NCI-H187 treated with DMSO at 0.1 percent for 48 hours (cell line): Measurements from ENCODE around the gene ACADSB.

Experiments used
- DNase-seq: peaks from one replicate; lab custom pipeline; 2025; lab: John Stamatoyannopoulos, UW

The ACADSB gene

GRCh38 chr10:123008355-123009104, at the start of gene ACADSB, which contains the start of gene IKZF5:
Gene ACADSB, plus strand, starts transcription at chr10:123009006. Its CDS starts 24 bp downstream, at chr10:123009030.
Gene IKZF5, minus strand, starts transcription at chr10:123008795. Its CDS starts 10,170 bp downstream, at chr10:122998625.
- DNase-seq = peak; percentile 54

GRCh38 chr10:122962405-122962804, 46.4 kb upstream of the ACADSB start:
- no peak for DNase-seq

- no peak for DNase-seq
Observed at GRCh38 chr10:122966879-122967278, 41.9 kb upstream of the ACADSB start.

DNA sequence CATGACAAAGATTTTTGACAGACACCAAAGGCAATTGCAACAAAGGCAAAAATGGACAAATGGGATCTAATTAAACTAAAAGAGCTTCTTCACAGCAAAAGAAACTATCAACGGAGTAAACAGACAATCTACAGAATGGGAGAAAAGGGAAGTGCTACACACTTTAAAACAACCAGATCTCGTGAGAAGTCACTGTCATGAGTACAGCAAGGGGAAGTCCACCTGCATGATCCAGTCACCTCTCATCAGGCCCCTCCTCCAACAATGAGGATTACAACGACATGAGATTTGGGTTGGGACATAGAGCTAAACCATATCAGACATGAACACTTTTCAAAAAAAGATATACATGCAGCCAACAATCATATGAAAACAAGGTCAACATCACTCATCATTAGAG, 40.1 kb upstream of the ACADSB start:
- no peak for DNase-seq

- no peak for DNase-seq
Observed at GRCh38 chr10:122974023-122974422, 34.8 kb upstream of the ACADSB start.

- DNase-seq = no peak
Observed at GRCh38 chr10:122974543-122975064, 34.2 kb upstream of the ACADSB start.

DNA sequence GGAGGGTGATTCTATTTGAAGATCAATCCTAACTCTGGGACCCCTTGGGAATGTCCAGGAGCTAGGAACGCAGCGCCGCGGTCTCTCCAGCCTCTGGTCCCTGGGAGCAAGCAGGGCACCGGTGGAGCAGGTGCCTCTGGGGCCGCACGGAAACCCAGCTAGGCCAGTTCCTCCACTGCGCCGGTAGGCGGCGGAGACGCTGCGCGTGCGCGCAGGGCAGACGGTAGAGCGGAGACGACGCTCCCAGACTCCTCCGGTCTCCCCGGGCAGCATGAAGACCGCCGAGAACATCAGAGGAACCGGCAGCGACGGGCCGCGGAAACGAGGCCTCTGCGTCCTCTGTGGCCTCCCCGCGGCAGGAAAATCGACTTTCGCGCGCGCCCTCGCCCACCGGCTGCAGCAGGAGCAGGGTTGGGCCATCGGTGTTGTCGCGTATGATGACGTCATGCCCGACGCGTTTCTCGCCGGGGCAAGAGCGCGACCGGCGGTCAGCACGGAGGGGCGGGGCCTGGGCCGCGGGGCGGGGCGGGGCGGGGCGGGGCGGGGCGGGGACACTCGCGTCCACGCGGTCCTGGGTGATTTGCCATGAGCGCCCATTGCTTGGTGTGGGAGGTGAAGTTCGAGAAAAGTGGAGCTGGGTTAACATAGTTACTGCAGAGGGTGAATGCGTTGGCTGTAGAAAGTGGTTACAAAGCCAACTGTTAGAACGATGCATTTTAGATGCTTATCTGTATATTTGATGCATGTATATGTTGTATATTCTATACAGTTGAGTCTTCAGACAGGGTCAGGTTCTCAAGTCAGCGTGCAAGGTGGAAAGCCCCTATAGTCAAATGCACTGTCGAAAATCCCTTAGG, 28.4 kb upstream of the ACADSB start, which contains the start of gene PSTK:
Gene PSTK, plus strand, starts transcription at position 193 of the 857 bp plus-strand sequence. Its CDS starts 79 bp downstream, at position 272.
- DNase-seq = peak; percentile 6

GRCh38 chr10:122981066-122981464, 27.7 kb upstream of the ACADSB start:
- DNase-seq = no peak

- no peak for DNase-seq
Observed at GRCh38 chr10:122983898-122984297, 24.9 kb upstream of the ACADSB start.

DNA sequence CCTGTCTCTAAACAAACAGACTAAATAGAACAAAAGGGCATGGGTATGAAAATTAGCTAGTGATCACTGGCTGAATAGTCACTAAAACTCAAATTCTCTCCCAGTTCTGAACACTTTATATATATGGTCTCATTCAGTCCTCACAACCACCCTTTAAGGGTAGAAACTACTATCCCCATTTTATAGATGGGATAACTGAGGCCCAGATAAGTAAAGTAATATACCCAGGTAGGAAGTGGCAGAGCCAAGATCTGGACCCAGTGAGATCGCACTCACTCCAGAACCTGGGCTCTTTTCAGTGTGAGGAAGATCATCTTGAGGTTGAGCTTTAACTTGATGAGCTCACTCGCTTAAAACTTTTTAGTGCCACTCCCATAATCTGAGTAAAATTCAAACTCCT, 24.1 kb upstream of the ACADSB start:
- DNase-seq = no peak

- DNase-seq = no peak
Observed at GRCh38 chr10:122986335-122986734, 22.5 kb upstream of the ACADSB start.

DNA sequence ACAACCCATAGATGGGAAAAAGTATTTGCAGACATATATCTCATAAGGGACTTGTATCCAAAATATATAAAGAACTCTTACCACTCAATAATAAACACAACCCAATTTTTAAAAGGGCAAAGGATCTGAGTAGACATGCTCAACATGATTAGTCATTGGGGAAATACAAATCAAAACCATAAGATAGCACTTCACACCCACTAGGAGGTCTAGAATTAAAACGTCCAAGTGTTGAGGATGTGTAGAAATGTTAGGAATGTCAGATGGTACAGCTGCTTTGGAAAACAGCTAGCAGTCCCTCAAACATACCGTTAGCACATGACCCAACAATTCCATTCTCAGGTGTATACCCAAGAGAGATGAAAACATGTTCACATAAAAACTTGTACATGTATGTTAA, 20.3 kb upstream of the ACADSB start:
- no peak for DNase-seq

DNA sequence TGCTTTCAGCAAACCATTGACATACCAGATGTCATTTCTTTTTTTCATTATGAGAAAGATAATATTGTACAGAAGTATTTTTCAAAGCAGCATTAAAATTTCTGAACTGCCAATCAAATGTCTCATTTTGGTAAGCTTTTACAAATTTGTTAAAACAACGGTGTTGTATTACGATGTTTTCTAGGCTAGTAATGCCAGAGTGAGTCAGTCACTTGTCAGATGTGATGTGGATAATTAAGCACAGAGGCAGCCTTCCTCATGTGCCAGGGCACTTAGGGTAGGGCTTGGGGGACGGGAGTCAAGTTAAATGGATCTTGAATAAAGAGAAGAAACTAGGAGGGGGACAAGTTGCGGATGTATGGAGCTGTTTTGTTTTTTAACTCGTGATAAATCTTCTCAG, 18.5 kb upstream of the ACADSB start:
- no peak for DNase-seq

DNA sequence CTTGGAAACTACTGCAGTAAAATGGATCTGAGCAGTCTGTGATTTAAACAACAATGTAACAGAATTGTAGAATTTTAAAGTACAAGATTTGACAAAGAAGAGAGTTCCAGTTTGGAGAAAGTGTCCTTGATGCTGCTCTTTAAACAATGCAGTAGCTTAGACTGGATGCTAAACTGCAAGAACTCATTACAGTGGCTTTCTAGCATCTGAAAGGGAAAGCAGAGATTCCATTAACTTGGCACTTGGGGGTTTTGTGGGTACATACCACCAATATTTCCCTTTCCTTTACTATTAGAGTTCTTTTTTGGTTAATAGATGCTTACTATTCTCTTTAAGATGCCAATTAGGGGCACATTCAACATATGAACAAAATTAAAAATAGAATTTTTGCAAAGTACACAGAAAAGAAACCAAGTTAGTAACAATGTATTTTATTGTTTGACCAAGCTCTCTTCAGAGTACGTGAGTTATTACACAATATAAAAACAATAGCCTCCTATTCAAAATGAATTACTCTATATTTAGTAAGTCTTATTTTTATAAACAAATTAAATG, 16.7 kb upstream of the ACADSB start:
- no peak for DNase-seq

DNA sequence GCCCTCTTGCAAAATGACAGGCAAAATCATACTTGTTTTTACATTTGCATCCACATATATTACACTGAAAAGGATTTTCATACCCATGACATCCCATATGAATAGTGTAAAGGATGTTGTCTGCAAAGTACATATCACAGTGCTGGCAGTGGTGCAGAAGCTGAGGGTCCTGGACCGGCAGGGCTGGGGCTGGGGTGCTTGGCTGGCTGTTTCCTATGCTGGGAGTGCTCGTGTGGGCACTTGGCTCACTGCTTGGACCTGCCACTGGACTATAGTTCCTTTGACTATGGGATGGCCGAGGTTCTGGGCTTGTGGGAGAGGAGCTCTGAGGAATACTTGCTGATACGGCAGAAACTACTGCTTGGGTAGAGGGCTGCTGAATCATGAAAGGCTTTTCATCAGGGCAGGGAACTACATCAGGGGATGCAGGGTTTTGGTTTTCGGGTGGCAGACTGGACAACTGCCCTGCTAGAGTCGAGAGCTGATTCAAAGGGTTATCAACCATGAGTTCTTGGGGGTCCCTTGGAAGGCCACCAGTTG, 14.9 kb upstream of the ACADSB start:
- no peak for DNase-seq

- no peak for DNase-seq
Observed at GRCh38 chr10:122995936-122996335, 12.9 kb upstream of the ACADSB start.

GRCh38 chr10:122997864-122998263, 10.9 kb upstream of the ACADSB start:
- no peak for DNase-seq

GRCh38 chr10:122998360-122998917, 10.4 kb upstream of the ACADSB start:
- no peak for DNase-seq

DNA sequence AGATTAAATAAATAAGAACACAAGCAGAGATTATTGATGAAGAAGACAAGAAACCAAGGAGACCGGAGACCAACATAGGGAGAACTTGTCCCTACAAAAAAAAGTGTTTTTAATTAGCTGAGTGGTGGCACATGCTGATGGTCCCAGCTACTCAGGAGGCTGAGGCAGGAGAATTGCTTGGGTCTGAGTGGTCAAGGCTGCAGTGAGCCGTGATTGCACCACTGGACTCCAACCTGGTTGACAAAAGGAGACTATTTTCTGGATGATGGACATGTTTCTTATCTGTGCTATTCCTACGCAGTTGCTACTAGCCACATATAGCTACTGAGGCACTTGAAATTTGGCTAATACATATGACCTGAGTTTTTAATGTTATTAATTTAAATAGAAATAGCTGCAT, 9.9 kb upstream of the ACADSB start:
- DNase-seq = no peak

DNA sequence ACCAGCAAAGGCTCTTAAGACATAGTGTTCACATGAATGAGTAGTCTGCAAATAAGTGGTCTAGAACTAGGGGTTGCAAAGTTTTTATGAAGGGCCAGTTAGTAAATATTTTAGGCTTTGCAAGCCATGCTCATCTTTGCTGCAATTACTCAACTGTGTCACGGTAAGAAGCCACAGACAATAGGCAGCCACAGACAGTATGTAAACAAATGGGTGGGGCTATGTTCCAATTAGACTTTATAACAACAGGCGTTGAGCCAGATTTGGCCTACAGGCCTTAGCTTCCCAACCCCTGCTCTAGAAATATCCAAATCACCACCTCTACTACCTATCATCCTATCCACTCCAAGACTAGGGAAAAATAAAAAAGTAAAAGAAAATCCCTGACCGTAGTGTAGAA, 9.5 kb upstream of the ACADSB start:
- no peak for DNase-seq

DNA sequence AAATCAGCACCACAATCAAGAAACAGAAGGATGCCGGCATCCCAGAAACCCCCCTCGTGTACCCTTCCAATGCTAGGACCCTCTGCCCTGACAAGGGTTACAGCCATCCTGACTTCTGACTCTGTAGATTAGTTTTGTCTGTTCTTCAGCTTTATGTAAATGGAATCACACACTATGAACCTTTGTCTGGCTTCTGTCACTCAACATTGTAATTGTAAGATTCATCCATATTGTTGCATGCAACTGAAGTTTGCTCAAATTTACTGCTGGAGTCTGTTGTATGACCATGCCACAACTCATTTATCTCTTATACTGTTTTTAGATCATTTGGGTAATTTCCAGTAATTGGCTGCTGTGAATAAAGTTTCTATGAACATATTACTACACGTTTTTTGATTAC, 8.7 kb upstream of the ACADSB start:
- no peak for DNase-seq

GRCh38 chr10:123001370-123001769, 7.4 kb upstream of the ACADSB start:
- no peak for DNase-seq
